Kidney (tissue), 14 donors: ENCODE data around the gene PNO1. TPM values are rescaled to one million over a fixed set of nuclear protein-coding genes. Genes with fewer than 3 reads are reported as not detected.
"Not testable (repeated sequence)": the region's sequence is repeated elsewhere in the genome, so short reads cannot be mapped to it uniquely, and the experiment has no call there.

Experiments used
- DNase-seq, 5 donors: peaks; one replicate each; pipeline ENCODE4 v3.0.0-alpha.2; 2013 to 2020
- FAIRE-seq: peaks from 2 replicates; lab custom pipeline; 2012; peaks lifted over from hg19 to GRCh38; lab: Jason Lieb, UNC
- H3K27ac ChIP-seq, 2 donors: one replicate each; pipeline ENCODE4 v1.7.0; 2013; ENCODE audit warnings: low read depth in 2 of 2, low read length in 2 of 2, inconsistent platforms in 1 of 2
- H3K27me3 ChIP-seq: one replicate; pipeline ENCODE4 v1.7.1; 2013; ENCODE audit warnings: low read length, inconsistent platforms; ENCODE audit not compliant: control insufficient read depth, insufficient read depth
- H3K36me3 ChIP-seq, 3 donors: one replicate each; pipeline versions ENCODE4 v1.7.0 to v1.7.1; 2013; ENCODE audit warnings: low read length in 3 of 3, control low read depth in 1 of 3, inconsistent platforms in 1 of 3; ENCODE audit not compliant: insufficient read depth in 3 of 3, control insufficient read depth in 2 of 3
- H3K4me1 ChIP-seq, 3 donors: one replicate each; pipeline versions ENCODE4 v1.7.0 to v1.7.1; 2013; ENCODE audit warnings: low read length in 3 of 3, inconsistent platforms in 1 of 3, low read depth in 1 of 3; ENCODE audit not compliant: control insufficient read depth in 2 of 3, insufficient read depth in 2 of 3
- H3K4me3 ChIP-seq, 3 donors: one replicate each; pipeline versions ENCODE4 v1.7.0 to v1.8.1; 2013; ENCODE audit warnings: low read length in 3 of 3, control low read depth in 1 of 3, inconsistent platforms in 1 of 3
- H3K9ac ChIP-seq, 3 donors: one replicate each; pipeline versions ENCODE4 v1.7.0 to v1.7.1; 2013; ENCODE audit warnings: low read length in 3 of 3, control low read depth in 1 of 3, inconsistent platforms in 1 of 3
- H3K9me3 ChIP-seq, 3 donors: one replicate each; pipeline versions ENCODE4 v1.7.0 to v1.7.1; 2013; ENCODE audit warnings: low read length in 3 of 3, control low read depth in 1 of 3, inconsistent platforms in 1 of 3; ENCODE audit not compliant: control insufficient read depth in 2 of 3, insufficient read depth in 1 of 3
- intact Hi-C: fragments of 100-400 bp; cut with DNase I; formaldehyde crosslinking; loops from one replicate; pipeline ENCODE4 v1.11.1; 2022
- polyA plus RNA-seq: library from polyadenylated mRNA; stranded (reverse); fragments of 350-450 nt; fragmentation: Illumina TruSeq; extraction: RNeasy Lipid Tissue Mini Kit (QIAGEN cat#74804); gene quantifications from one replicate; pipeline ENCODE4 v1.2.3, GENCODE V29; 2014; ENCODE audit warnings: low read depth, low replicate concordance; ENCODE audit not compliant: insufficient read depth
- total RNA-seq: library from RNA; stranded (reverse); fragmentation: NEBNext Ultra II Directional; extraction: Animal tissue kit (Norgen Biotek cat#: 25700); gene quantifications from one replicate; pipeline ENCODE4 v1.2.1, GENCODE V29; 2021
- TF ChIP-seq, protein P1 (sequence below): IDR thresholded peaks from 3 replicates; pipeline ENCODE4 v1.5.1; 2012; ENCODE audit warnings: mild to moderate bottlenecking, moderate library complexity, borderline replicate concordance; ENCODE audit not compliant: insufficient read depth; ENCODE audit errors: extremely low read depth
- donor health status: control.
- donor health status: control.
- donor health status: control.
- donor health status: control.
- donor health status: control.
- donor health status: DM: yes; HTN: yes; CAD: no.
- donor health status: Normal renal cell carcinoma (clear cell type).

Gene PNO1
- total and polyA plus RNA-seq, 2 donors from 2014 or later: 11.3 to 13.4 TPM

DNA sequence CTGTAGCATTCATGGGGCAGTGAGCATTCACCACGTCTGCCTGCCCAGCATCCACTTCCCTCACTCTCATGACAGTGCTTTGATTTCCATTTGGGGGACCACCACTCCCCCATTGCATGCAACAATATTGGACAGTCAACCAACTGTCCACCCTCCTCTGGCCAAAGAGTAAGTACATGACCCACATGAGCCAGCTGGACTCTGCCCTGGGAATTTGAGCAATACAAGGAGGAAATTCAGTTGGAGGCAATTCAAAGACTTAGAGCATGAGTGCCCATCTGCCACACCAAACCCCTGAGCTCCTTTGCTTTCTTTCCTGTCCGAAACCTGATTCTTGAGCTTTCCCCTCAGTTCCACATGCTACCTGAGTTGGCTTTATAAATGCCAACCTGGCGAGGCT lies 41.7 kb upstream of the PNO1 start:
- no peak overlapping the region for H3K4me3 ChIP-seq
- DNase-seq (no peak), FAIRE-seq (no peak)
- H3K27ac ChIP-seq: no peak overlapping the region
- no peaks in the 10 kb centered on the region for H3K9me3 ChIP-seq
- TF ChIP-seq, protein P1, sequence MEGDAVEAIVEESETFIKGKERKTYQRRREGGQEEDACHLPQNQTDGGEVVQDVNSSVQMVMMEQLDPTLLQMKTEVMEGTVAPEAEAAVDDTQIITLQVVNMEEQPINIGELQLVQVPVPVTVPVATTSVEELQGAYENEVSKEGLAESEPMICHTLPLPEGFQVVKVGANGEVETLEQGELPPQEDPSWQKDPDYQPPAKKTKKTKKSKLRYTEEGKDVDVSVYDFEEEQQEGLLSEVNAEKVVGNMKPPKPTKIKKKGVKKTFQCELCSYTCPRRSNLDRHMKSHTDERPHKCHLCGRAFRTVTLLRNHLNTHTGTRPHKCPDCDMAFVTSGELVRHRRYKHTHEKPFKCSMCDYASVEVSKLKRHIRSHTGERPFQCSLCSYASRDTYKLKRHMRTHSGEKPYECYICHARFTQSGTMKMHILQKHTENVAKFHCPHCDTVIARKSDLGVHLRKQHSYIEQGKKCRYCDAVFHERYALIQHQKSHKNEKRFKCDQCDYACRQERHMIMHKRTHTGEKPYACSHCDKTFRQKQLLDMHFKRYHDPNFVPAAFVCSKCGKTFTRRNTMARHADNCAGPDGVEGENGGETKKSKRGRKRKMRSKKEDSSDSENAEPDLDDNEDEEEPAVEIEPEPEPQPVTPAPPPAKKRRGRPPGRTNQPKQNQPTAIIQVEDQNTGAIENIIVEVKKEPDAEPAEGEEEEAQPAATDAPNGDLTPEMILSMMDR: no peak
- H3K9ac ChIP-seq: no peak overlapping the region
- H3K4me1 ChIP-seq: no peaks in the 10 kb centered on the region
- intact Hi-C loops: no loop called here
- no peaks in the 10 kb centered on the region for H3K36me3 ChIP-seq
- H3K27me3 ChIP-seq: no peaks in the 10 kb centered on the region

DNA sequence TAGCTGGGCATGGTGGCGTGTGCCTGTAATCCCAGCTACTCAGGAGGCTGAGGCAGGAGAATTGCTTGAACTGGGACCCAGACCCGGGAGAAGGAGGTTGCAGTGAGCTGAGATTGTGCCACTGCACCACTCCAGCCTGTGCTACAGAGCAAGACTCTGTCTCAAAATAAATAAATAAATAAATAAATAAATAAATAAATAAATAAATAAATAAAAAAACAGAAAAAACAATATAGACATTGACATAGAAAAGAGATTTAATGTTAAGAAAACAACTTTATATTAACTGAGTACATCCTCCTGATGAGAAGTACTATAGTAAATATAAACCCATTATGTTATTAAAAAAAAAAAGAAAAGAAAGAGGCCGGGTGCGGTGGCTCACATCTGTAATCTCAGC lies 39.8 kb upstream of the PNO1 start:
- H3K36me3 ChIP-seq, H3K9me3 ChIP-seq, H3K27me3 ChIP-seq, H3K4me3 ChIP-seq, FAIRE-seq, DNase-seq, H3K9ac ChIP-seq, intact Hi-C loops, H3K4me1 ChIP-seq, H3K27ac ChIP-seq: not testable (repeated sequence)

GRCh38 chr2:68118816-68119215 lies 38.9 kb upstream of the PNO1 start:
- Histone ChIP-seq H3K27ac (no peak overlapping the region), H3K4me1 (no peaks in the 10 kb centered on the region), H3K9me3 (no peaks in the 10 kb centered on the region), H3K9ac (no peak overlapping the region), H3K27me3 (no peaks in the 10 kb centered on the region), H3K4me3 (no peak overlapping the region), H3K36me3 (no peaks in the 10 kb centered on the region)
- DNase-seq: no peak
- intact Hi-C loops: no loop called here
- no peak for FAIRE-seq
- TF ChIP-seq, protein P1: no peak

DNA sequence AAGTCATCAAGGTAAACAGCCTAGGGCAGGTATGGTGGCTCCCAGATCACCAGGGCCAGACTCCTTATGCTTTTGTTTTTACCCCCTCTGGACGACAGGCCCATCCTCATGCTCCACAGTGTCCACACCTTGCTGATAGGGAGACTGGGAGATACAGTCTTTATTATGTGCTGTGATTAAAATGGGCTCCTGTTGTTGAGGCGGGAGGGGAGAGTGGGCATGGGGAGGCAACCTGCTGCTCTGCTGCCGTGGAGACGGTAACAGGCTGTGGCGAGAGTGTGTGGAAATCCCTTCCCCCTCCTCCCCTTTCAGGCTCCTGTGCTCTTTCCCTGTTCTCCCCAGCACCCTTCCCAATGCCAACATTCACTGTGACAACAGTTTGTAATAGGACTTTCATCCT lies 38.2 kb upstream of the PNO1 start:
- TF ChIP-seq, protein P1: no peak
- Histone ChIP-seq H3K36me3 (no peaks in the 10 kb centered on the region), H3K4me3 (no peak overlapping the region), H3K27me3 (no peaks in the 10 kb centered on the region), H3K4me1 (no peaks in the 10 kb centered on the region), H3K9me3 (no peaks in the 10 kb centered on the region), H3K27ac (no peak overlapping the region), H3K9ac (no peak overlapping the region)
- intact Hi-C loops: no loop called here
- DNase-seq: no peak
- no peak for FAIRE-seq
